IPS DF 19.7 (cell line): ENCODE data around the gene DCAF12.

ENCODE experiments used
- DNase-seq: peaks from one replicate; pipeline ENCODE4 v3.0.0-alpha.2; 2013; ENCODE audit warnings: low read depth, low spot score

DCAF12 gene

GRCh38 chr9:34125681-34126206 lies 754 bp downstream of the DCAF12 start:
- no peak for DNase-seq

GRCh38 chr9:34124926-34125325 lies 1.6 kb downstream of the DCAF12 start:
- no peak for DNase-seq

GRCh38 chr9:34124099-34124498 lies 2.4 kb downstream of the DCAF12 start:
- no peak for DNase-seq

GRCh38 chr9:34123682-34124081 lies 2.8 kb downstream of the DCAF12 start:
- DNase-seq: no peak

- DNase-seq: no peak
These were observed 4.5 kb downstream of the DCAF12 start for GRCh38 chr9:34121996-34122395.

- DNase-seq: no peak
These were observed 6.8 kb downstream of the DCAF12 start for GRCh38 chr9:34119713-34120112.

GRCh38 chr9:34114436-34114835 lies 12.1 kb downstream of the DCAF12 start:
- DNase-seq: no peak

- DNase-seq: no peak
These were observed 20.4 kb downstream of the DCAF12 start for GRCh38 chr9:34106110-34106509.

- no peak for DNase-seq
These were observed 23.7 kb downstream of the DCAF12 start for GRCh38 chr9:34102796-34103195.

- no peak for DNase-seq
These were observed 28.2 kb downstream of the DCAF12 start for GRCh38 chr9:34098307-34098706.

GRCh38 chr9:34097865-34098264 lies 28.6 kb downstream of the DCAF12 start:
- no peak for DNase-seq

- DNase-seq: no peak
These were observed 29.7 kb downstream of the DCAF12 start for GRCh38 chr9:34096751-34097150.

GRCh38 chr9:34093578-34093977 lies 32.9 kb downstream of the DCAF12 start:
- no peak for DNase-seq

- DNase-seq: no peak
These were observed 37.2 kb downstream of the DCAF12 start for GRCh38 chr9:34089311-34089710.

GRCh38 chr9:34087370-34087769 lies 39.1 kb downstream of the DCAF12 start:
- DNase-seq: no peak

- DNase-seq: no peak
These were observed 39.6 kb downstream of the DCAF12 start for GRCh38 chr9:34086864-34087263.

GRCh38 chr9:34085581-34086500 lies 40.7 kb downstream of the DCAF12 start:
- no peak for DNase-seq

GRCh38 chr9:34084562-34084961 lies 41.9 kb downstream of the DCAF12 start:
- no peak for DNase-seq

- DNase-seq: no peak
These were observed 47.3 kb downstream of the DCAF12 start for GRCh38 chr9:34079181-34079580.

- DNase-seq: no peak
These were observed 53.5 kb downstream of the DCAF12 start for GRCh38 chr9:34072868-34073590.

- DNase-seq: peak; percentile 57
These were observed 54.1 kb downstream of the DCAF12 start for GRCh38 chr9:34072410-34072809.

GRCh38 chr9:34070606-34071324 lies 55.7 kb downstream of the DCAF12 start:
- DNase-seq: no peak
